BJ (cell line): ENCODE results near the gene IFNW1. TPM values are rescaled to one million over a fixed set of nuclear protein-coding genes. Genes with fewer than 3 reads are reported as not detected.
"Not testable (repeated sequence)": the region's sequence is repeated elsewhere in the genome, so short reads cannot be mapped to it uniquely, and the experiment has no call there.

Source experiments
- CTCF ChIA-PET: fragments of 350-600 bp; formaldehyde crosslinking; extraction: SDS; loops from one replicate; lab custom pipeline; 2021; ENCODE audit warnings: antibody characterized with exemption, inconsistent platforms; lab: Yijun Ruan, JAX
- POLR2A ChIA-PET: fragments of 300-600 bp; sonication (Branson Sonifier 250); formaldehyde crosslinking; extraction: SDS; loops from one replicate; lab custom pipeline; 2021; ENCODE audit warnings: antibody characterized with exemption; lab: Charles Lee
- DNase-seq: peaks from one replicate; pipeline ENCODE4 v3.0.0-alpha.2; 2011; ENCODE audit warnings: low read depth
- H3K27me3 ChIP-seq: 2 replicates; pipeline ENCODE4 v1.6.0; 2011; ENCODE audit warnings: low read length; ENCODE audit not compliant: control insufficient read depth, insufficient read depth
- H3K36me3 ChIP-seq: 2 replicates; pipeline ENCODE4 v1.5.1; 2011; ENCODE audit warnings: low read length; ENCODE audit not compliant: control insufficient read depth, insufficient read depth
- H3K4me3 ChIP-seq: 2 replicates; pipeline ENCODE4 v1.5.1; 2011; ENCODE audit warnings: low read depth, mild to moderate bottlenecking, control low read depth, low read length
- CTCF ChIP-seq: IDR thresholded peaks from 2 replicates; pipeline ENCODE4 v1.5.1; 2011; ENCODE audit warnings: low read depth, mild to moderate bottlenecking, control low read depth, inconsistent platforms, low read length, moderate library complexity; ENCODE audit not compliant: insufficient read depth
- polyA plus RNA-seq: library from polyadenylated mRNA; depleted of rRNA; stranded (reverse); fragments of >200 nt; gene quantifications from 2 replicates; pipeline ENCODE4 v1.2.3, GENCODE V29; 2011

Gene IFNW1
- polyA plus RNA-seq, 1 experiment = not detected

GRCh38 chr9:21171351-21171750 lies 29.7 kb upstream of the IFNW1 start:
- CTCF ChIA-PET = no interaction called here
- no peak for TF ChIP-seq CTCF
- POLR2A ChIA-PET = no interaction called here
- DNase-seq = no peak
- Histone ChIP-seq H3K27me3 (no peaks in the 10 kb centered on the region), H3K4me3 (no peak overlapping the region), H3K36me3 (no peaks in the 10 kb centered on the region)

- H3K4me3 ChIP-seq, H3K36me3 ChIP-seq, POLR2A ChIA-PET, DNase-seq, H3K27me3 ChIP-seq, CTCF ChIA-PET: not testable (repeated sequence)
Observed at GRCh38 chr9:21166560-21166959, 24.9 kb upstream of the IFNW1 start, which contains the start of gene IFNA21. IFNA21 (minus strand) TSS chr9:21166660; CDS start chr9:21166612, 48 bp downstream.

- H3K36me3 ChIP-seq = no peaks in the 10 kb centered on the region
- ChIA-PET POLR2A (no interaction called here), CTCF (no interaction called here)
- H3K4me3 ChIP-seq = no peak overlapping the region
- no peak for DNase-seq
- no peaks in the 10 kb centered on the region for H3K27me3 ChIP-seq
- TF ChIP-seq CTCF = no peak
Observed at GRCh38 chr9:21165516-21165915, 23.9 kb upstream of the IFNW1 start.

- no peak for DNase-seq
- Histone ChIP-seq H3K27me3 (no peaks in the 10 kb centered on the region), H3K4me3 (no peak overlapping the region), H3K36me3 (no peaks in the 10 kb centered on the region)
- TF ChIP-seq CTCF = no peak
- ChIA-PET CTCF (interaction anchor here (0.6 kb wide), 1 partner anchor 93 kb away, joined by 3 read pairs; no protein-coding TSS in a partner anchor), POLR2A (no interaction called here)
Observed at GRCh38 chr9:21160178-21160577, 18.5 kb upstream of the IFNW1 start.

- POLR2A ChIA-PET = no interaction called here
- no peak for TF ChIP-seq CTCF
- no peak for DNase-seq
- Histone ChIP-seq H3K27me3 (no peaks in the 10 kb centered on the region), H3K4me3 (no peak overlapping the region), H3K36me3 (no peaks in the 10 kb centered on the region)
- CTCF ChIA-PET = no interaction called here
Observed at GRCh38 chr9:21155501-21155900, 13.9 kb upstream of the IFNW1 start.

GRCh38 chr9:21154018-21154608 lies 12.5 kb upstream of the IFNW1 start:
- ChIA-PET POLR2A (interaction anchor here (0.6 kb wide), 1 partner anchor 37 kb away, joined by 3 read pairs; no protein-coding TSS in a partner anchor), CTCF (no interaction called here)
- no peaks in the 10 kb centered on the region for H3K36me3 ChIP-seq
- DNase-seq = no peak
- TF ChIP-seq CTCF = no peak
- no peaks in the 10 kb centered on the region for H3K27me3 ChIP-seq
- H3K4me3 ChIP-seq = no peak overlapping the region
